Stimulated activated CD8-positive, alpha-beta memory T cell treated with anti-CD3 and anti-CD28 coated beads, Interleukin-4, amount 100 ng/mL, for 24 hours (primary cell): ENCODE measurements around the gene PLAGL1.
"Not testable (repeated sequence)": the region's sequence is repeated elsewhere in the genome, so short reads cannot be mapped to it uniquely, and the experiment has no call there.

Experiments used
- DNase-seq: peaks from one replicate; pipeline ENCODE4 v3.0.0-alpha.2; 2020; ENCODE audit warnings: low read depth

Gene PLAGL1

GRCh38 chr6:144008120-144008811 is at the start of gene PLAGL1:
Gene PLAGL1, minus strand, starts transcription at chr6:144008259. Its CDS starts 60,123 bp downstream, at chr6:143948136.
- peak; percentile 14 for DNase-seq

- no peak for DNase-seq
These were observed 47.3 kb upstream of the PLAGL1 start for GRCh38 chr6:144055121-144055931.

GRCh38 chr6:144053601-144054000 is 45.5 kb upstream of the PLAGL1 start:
- no peak for DNase-seq

- DNase-seq = no peak
These were observed 44.4 kb upstream of the PLAGL1 start for GRCh38 chr6:144052488-144052887.

GRCh38 chr6:144049386-144049785 is 41.3 kb upstream of the PLAGL1 start:
- DNase-seq = no peak

- DNase-seq = no peak
These were observed 39.6 kb upstream of the PLAGL1 start for GRCh38 chr6:144047688-144048087.

- not testable (repeated sequence) for DNase-seq
These were observed 38.6 kb upstream of the PLAGL1 start for GRCh38 chr6:144046672-144047071.

- not testable (repeated sequence) for DNase-seq
These were observed 36.9 kb upstream of the PLAGL1 start for GRCh38 chr6:144044989-144045388.

GRCh38 chr6:144036835-144037195 is 28.8 kb upstream of the PLAGL1 start:
- no peak for DNase-seq

- DNase-seq = no peak
These were observed 28.2 kb upstream of the PLAGL1 start for GRCh38 chr6:144036064-144036834.

GRCh38 chr6:144035416-144035815 is 27.4 kb upstream of the PLAGL1 start:
- DNase-seq = no peak

- no peak for DNase-seq
These were observed 26.0 kb upstream of the PLAGL1 start for GRCh38 chr6:144033816-144034735.

GRCh38 chr6:144029452-144029851 is 21.4 kb upstream of the PLAGL1 start:
- no peak for DNase-seq

GRCh38 chr6:144027932-144028587 is 20.0 kb upstream of the PLAGL1 start:
- DNase-seq = no peak

GRCh38 chr6:144023216-144023615 is 15.2 kb upstream of the PLAGL1 start:
- no peak for DNase-seq

- DNase-seq = no peak
These were observed 11.9 kb upstream of the PLAGL1 start for GRCh38 chr6:144019929-144020328.

- DNase-seq = no peak
These were observed 9.4 kb upstream of the PLAGL1 start for GRCh38 chr6:144017166-144018094.

- DNase-seq = peak; percentile 33
These were observed 5.4 kb upstream of the PLAGL1 start for GRCh38 chr6:144013486-144013909.

- DNase-seq = no peak
These were observed 4.5 kb upstream of the PLAGL1 start for GRCh38 chr6:144012534-144012933.

- DNase-seq = not testable (repeated sequence)
These were observed 1.6 kb upstream of the PLAGL1 start for GRCh38 chr6:144009628-144010027.
